ENCODE results near the gene KRT13. TPM values are rescaled to one million over a fixed set of nuclear protein-coding genes. Genes with fewer than 3 reads are reported as not detected.

Gene KRT13
- total and polyA plus RNA-seq, 2 donors (not counting 1 experiment from before 2014, with no cell fraction given), result not detected

DNA sequence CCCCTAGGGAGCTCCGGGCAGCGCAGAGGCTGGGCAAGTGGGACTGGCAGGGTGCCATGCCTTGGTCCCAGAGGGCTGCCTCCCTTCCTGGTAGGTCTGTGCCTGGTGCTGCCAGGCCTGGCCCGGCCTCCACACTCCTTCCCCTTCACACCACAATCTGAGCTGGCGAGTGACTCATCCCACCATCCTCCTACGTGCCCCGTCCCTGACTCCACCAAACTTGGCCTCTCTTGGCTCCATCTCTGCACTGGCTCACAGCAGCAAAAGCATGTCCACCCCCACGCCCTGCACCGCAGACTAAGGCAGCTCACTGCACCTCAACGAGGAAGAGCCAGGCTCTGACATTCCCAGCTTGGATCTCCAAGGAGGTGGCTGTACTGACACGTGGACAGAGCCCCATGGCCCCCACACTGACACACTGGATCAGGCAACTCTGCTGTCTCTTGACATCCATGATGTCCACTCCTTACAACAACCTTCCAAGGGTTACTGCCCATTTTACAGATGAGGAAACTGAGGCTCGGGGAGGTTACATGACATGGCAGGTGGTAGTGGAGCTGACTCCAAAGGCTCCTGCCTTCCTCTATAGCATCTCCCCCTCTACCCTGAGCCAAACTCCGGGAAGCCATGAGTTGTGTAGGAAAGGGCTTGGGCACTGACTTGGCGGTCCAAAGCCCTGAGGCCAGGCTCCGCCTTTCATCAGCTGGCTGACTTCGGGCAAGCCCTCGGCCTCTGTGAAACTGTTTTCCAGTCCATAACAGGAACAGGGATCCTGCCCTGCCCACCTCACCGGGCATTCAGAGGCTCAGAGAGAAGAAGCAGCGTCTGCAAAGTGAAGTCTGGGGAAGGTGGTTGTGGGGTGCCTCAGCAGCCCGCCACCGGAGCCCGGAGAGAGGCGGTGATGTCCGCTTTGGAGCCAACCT lies 42.8 kb upstream of the KRT13 start:
- no peaks in the 10 kb centered on the region for H3K9me3 Mint-ChIP-seq (ENCODE audit: insufficient read depth)
- TF ChIP-seq, protein P1, sequence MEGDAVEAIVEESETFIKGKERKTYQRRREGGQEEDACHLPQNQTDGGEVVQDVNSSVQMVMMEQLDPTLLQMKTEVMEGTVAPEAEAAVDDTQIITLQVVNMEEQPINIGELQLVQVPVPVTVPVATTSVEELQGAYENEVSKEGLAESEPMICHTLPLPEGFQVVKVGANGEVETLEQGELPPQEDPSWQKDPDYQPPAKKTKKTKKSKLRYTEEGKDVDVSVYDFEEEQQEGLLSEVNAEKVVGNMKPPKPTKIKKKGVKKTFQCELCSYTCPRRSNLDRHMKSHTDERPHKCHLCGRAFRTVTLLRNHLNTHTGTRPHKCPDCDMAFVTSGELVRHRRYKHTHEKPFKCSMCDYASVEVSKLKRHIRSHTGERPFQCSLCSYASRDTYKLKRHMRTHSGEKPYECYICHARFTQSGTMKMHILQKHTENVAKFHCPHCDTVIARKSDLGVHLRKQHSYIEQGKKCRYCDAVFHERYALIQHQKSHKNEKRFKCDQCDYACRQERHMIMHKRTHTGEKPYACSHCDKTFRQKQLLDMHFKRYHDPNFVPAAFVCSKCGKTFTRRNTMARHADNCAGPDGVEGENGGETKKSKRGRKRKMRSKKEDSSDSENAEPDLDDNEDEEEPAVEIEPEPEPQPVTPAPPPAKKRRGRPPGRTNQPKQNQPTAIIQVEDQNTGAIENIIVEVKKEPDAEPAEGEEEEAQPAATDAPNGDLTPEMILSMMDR (IDR thresholded peaks at IDR 0.05), result no peak
- TF ChIP-seq EZH2 (IDR thresholded peaks at IDR 0.05; ENCODE audit: borderline replicate concordance, insufficient read depth, low read depth, low read length, poor library complexity, severe bottlenecking), result no peak
- no peak for DNase-seq
- intact Hi-C loops (cut with micrococcal nuclease), result no loop called here
- H3K27me3 Mint-ChIP-seq, result peaks cover 44% of the 10 kb centered on the region
- Histone ChIP-seq H3K36me3 (replicated peaks in 1 of 2; ENCODE audit: control extremely low read depth in 1 of 2, control insufficient read depth in 1 of 2, extremely low read depth in 1 of 2, insufficient read depth in 2 of 2, low read length in 1 of 2) (no peaks in the 10 kb centered on the region), H3K27ac (ENCODE audit: low read length in 2 of 2) (no peak overlapping the region), H3K9ac (ENCODE audit: low read length) (no peak overlapping the region), H4K20me1 (ENCODE audit: control insufficient read depth, insufficient read depth, low read length, poor library complexity, severe bottlenecking) (no peaks in the 10 kb centered on the region), H3K27me3 (replicated peaks in 1 of 4; ENCODE audit: control extremely low read depth in 1 of 4, control insufficient read depth in 3 of 4, insufficient read depth in 4 of 4, low read length in 3 of 4) (peaks cover 0 to 36% (median 7%) of the 10 kb centered on the region in 4 experiments), H2AFZ (ENCODE audit: insufficient read depth, low read depth, low read length, poor library complexity, severe bottlenecking) (peak overlapping the region; percentile 63), H3K4me1 (ENCODE audit: control insufficient read depth in 2 of 2, insufficient read depth in 2 of 2, low read length in 2 of 2) (peaks cover 8 to 13% of the 10 kb centered on the region in 2 donors), H3K79me2 (ENCODE audit: control insufficient read depth, insufficient read depth, low read length) (no peaks in the 10 kb centered on the region), H3K9me3 (ENCODE audit: control extremely low read depth in 1 of 3, control insufficient read depth in 2 of 3, insufficient read depth in 1 of 3, low read length in 2 of 3) (peaks cover 0 to 22% (median 0%) of the 10 kb centered on the region in 3 donors), H3K4me3 (ENCODE audit: control extremely low read depth in 1 of 5, extremely low read depth in 1 of 5, insufficient read depth in 1 of 5, low read depth in 2 of 5, low read length in 4 of 5) (peak overlapping the region in 1 of 5 experiments; percentile 5), H3K4me2 (replicated peaks; ENCODE audit: low read depth, low read length, poor library complexity, severe bottlenecking) (peak overlapping the region; percentile 70)
- WGBS (ENCODE audit: insufficient coverage), result 33% methylated on average over 21 of the region's 23 CpGs
- ChIA-PET CTCF (interaction anchor here (1.0 to 4.5 kb wide), 15 partner anchors 8 to 933 kb away, joined by 3 to 68 read pairs (median 8); no protein-coding TSS in a partner anchor), POLR2A (no interaction called here)
- H3K27ac Mint-ChIP-seq, result no peak overlapping the region
- no peak overlapping the region for H3K4me3 Mint-ChIP-seq
- peaks cover 8% of the 10 kb centered on the region for H3K4me1 Mint-ChIP-seq
- ATAC-seq (ENCODE audit: low read depth), result no peak

DNA sequence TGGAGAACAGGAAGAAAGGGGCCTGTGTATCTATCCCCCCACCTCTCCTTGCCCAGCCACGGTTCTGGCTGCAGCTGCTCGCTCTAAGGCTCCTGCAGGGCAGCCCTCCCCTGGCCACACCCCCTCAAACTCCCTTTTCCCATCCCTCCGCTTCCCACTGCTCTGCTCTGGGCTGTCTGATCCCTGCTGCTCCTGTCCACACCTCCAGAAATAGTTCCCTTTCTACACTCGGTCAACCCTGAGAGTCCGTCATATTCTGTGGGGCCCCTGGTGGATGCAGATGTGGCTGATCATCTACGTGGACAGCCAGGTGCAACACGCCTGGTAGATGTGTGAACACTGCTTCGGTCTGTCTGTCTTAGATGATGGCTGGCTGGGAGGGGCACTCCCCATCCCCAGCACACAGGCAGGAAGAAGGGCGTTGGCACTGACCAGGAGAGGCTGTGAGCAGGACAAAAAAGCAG lies 42.0 kb upstream of the KRT13 start:
- H3K4me1 ChIP-seq (ENCODE audit: control insufficient read depth in 2 of 2, insufficient read depth in 2 of 2, low read length in 2 of 2), result peaks cover 8 to 13% of the 10 kb centered on the region in 2 donors
- intact Hi-C loops (cut with micrococcal nuclease), result no loop called here
- no peak overlapping the region for H3K9ac ChIP-seq (ENCODE audit: low read length)
- no peaks in the 10 kb centered on the region for H4K20me1 ChIP-seq (ENCODE audit: control insufficient read depth, insufficient read depth, low read length, poor library complexity, severe bottlenecking)
- H3K4me3 ChIP-seq (ENCODE audit: control extremely low read depth in 1 of 5, extremely low read depth in 1 of 5, insufficient read depth in 1 of 5, low read depth in 2 of 5, low read length in 4 of 5), result no peak overlapping the region
- Mint-ChIP-seq H3K4me1 (peaks cover 8% of the 10 kb centered on the region), H3K9me3 (ENCODE audit: insufficient read depth) (no peaks in the 10 kb centered on the region), H3K4me3 (no peak overlapping the region), H3K27ac (no peak overlapping the region), H3K27me3 (peaks cover 37% of the 10 kb centered on the region)
- WGBS (ENCODE audit: insufficient coverage), result 56% methylated on average over 9 of the region's 9 CpGs
- DNase-seq (no peak), ATAC-seq (ENCODE audit: low read depth) (no peak)
- H3K79me2 ChIP-seq (ENCODE audit: control insufficient read depth, insufficient read depth, low read length), result no peaks in the 10 kb centered on the region
- no peaks in the 10 kb centered on the region for H3K36me3 ChIP-seq (replicated peaks in 1 of 2; ENCODE audit: control extremely low read depth in 1 of 2, control insufficient read depth in 1 of 2, extremely low read depth in 1 of 2, insufficient read depth in 2 of 2, low read length in 1 of 2)
- H2AFZ ChIP-seq (ENCODE audit: insufficient read depth, low read depth, low read length, poor library complexity, severe bottlenecking), result no peak overlapping the region
- CTCF ChIA-PET, result interaction anchor here (1.6 to 4.5 kb wide), 5 partner anchors 116 to 923 kb away, joined by 4 to 50 read pairs (median 20); no protein-coding TSS in a partner anchor
- H3K27me3 ChIP-seq (replicated peaks in 1 of 4; ENCODE audit: control extremely low read depth in 1 of 4, control insufficient read depth in 3 of 4, insufficient read depth in 4 of 4, low read length in 3 of 4), result peaks cover 0 to 31% (median 7%) of the 10 kb centered on the region in 4 experiments
- H3K9me3 ChIP-seq (ENCODE audit: control extremely low read depth in 1 of 3, control insufficient read depth in 2 of 3, insufficient read depth in 1 of 3, low read length in 2 of 3), result peaks cover 0 to 22% (median 0%) of the 10 kb centered on the region in 3 donors
- no peak for TF ChIP-seq EZH2 (IDR thresholded peaks at IDR 0.05; ENCODE audit: borderline replicate concordance, insufficient read depth, low read depth, low read length, poor library complexity, severe bottlenecking)
- TF ChIP-seq, protein P1 (IDR thresholded peaks at IDR 0.05), result no peak
- no peak overlapping the region for H3K4me2 ChIP-seq (replicated peaks; ENCODE audit: low read depth, low read length, poor library complexity, severe bottlenecking)
- POLR2A ChIA-PET, result no interaction called here
- no peak overlapping the region for H3K27ac ChIP-seq (ENCODE audit: low read length in 2 of 2)

Measured in B cell (primary cell).